Amniotic stem cell (primary cell): ENCODE data around the gene DVL1.
"Not testable (repeated sequence)": the region's sequence is repeated elsewhere in the genome, so short reads cannot be mapped to it uniquely, and the experiment has no call there.

Source experiments
- DNase-seq: peaks from one replicate; lab custom pipeline; 2025; lab: John Stamatoyannopoulos, UW

DVL1 gene

DNA sequence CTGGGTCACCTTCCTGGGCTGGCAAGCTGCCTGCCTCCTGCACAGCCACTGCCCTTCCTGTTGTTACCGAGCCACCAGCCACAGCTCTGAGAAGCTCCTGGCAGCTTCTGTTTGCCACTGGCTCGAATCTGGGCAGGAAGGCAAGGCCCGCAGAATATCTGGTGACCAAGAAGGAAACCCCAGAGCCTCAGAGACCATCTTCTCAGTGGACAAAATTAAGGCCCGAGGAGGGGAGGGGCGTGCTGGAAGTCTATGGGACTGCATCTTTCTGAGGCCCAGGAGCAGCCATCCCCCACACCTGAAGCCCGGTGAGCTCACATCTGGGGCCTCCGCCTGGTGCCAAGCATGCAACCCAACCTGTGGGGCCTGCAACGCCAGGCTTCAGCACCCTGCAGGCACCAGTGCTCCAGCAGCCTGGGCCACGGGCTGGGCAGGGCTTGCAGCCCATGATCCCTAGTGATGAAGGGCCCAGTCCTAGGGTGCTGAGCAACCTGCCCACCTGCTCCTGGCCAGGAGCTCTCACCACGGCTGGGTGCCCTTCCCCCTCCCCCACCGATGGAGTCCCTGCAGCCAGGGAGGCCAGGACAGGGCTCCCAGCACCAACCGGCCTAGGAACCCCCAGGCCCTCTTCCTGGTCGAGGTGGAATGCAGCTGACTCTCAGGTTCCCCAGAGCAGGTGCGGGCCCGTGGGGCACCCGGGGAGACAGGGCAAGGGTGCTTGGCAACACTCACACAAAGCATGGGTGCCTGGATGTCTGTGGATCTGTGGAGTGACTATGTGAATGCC lies 23.7 kb downstream of the DVL1 start:
- DNase-seq: no peak

DNA sequence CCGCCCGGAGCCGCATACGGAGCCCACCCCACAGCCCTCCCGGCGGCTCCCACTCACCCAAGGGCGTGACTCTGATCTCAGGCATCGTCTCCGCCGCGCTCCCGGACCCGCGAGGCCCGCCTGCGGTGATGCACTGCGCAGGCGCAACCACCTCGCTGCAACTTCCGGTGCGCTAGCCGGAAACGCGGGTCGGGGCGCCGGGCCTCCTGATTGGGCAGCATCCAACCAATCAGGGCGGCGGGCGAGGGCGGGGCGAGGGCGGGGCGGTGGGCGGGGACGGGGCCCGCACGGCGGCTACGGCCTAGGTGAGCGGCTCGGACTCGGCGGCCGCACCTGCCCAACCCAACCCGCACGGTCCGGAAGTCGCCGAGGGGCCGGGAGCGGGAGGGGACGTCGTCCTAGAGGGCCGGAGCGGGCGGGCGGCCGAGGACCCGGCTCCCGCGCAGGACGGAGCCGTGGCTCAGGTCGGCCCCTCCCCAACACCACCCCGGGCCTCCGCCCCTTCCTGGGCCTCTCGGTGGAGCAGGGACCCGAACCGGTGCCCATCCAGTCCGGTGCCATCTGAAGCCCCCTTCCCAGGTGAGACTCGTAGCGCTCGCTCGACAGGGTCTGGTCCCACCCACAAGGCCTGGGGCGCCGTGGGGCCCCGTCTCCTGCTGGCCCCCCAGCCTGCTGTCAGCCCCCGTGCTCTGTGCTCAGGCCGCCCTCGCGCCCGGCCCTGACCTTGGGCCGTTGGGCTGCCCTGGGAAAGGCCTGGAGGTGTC lies 24.5 kb downstream of the DVL1 start, which contains the start of the genes CPTP and INTS11:
Gene CPTP (plus strand): TSS at position 279 of the 764 bp plus-strand sequence. CDS start 2,109 bp downstream, outside the sequence.
Gene INTS11 (minus strand): TSS at position 137 of the 764 bp plus-strand sequence. CDS start 52 bp downstream, at position 85.
- DNase-seq: peak; percentile 88

DNA sequence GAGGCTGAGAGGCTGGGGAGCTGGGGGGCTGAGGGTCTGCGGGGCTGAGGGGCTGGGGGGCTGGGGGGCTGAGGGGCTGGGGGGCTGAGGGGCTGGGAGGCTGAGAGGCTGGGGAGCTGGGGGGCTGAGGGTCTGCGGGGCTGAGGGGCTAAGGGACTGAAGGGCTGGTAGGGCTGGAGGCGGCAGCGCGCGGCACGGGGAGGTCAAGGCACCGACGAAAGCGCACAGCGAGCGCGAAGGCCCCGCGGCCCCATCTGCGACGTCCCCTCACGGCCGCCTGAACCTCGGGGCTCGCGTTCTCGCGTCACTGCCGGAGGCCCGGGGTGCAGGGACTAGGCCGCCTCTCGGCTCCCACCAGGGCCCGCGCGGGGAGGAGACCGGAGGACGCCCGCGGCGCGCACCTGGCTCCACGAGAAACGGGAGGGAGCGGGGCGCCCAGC lies 25.1 kb downstream of the DVL1 start:
- DNase-seq: no peak

DNA sequence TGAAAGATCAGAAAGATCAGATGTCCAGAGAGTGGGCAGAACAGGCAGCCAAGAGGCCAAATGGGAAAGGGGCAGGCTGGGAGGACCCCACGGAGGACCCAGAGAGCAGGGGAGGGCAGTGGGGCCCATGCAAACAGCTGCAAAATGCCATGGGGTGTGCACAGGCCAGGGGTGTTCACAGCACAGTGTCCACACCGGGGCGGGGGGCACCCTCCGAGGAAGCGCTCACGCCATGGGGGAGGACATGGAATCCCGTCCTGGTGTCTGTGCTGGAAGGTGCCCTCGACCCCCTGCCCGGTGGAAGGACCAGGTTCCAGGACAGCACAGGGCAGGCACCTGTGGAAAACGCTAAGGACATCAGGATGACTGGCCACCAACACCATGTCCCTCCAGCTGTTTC lies 26.3 kb downstream of the DVL1 start:
- DNase-seq: no peak

DNA sequence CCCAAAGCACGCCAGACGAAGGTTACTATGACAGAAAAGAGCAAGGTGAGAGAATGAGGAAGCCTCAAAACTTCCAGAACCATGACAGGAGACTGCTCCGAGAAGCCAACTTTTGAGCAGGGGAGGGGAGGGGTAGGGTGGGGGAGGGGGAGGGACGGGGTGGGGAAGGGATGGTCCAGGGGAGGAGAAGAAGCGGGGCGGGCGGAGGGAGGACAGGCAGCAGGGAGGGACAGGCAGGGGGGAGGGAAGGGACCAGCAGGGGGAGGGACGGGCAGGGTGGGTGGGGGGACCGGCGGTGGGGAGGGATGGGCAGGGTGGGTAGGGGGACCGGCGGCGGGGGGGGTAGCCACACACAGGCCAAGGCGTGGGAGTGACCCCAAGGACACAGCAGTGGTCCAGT lies 26.8 kb downstream of the DVL1 start:
- no peak for DNase-seq

DNA sequence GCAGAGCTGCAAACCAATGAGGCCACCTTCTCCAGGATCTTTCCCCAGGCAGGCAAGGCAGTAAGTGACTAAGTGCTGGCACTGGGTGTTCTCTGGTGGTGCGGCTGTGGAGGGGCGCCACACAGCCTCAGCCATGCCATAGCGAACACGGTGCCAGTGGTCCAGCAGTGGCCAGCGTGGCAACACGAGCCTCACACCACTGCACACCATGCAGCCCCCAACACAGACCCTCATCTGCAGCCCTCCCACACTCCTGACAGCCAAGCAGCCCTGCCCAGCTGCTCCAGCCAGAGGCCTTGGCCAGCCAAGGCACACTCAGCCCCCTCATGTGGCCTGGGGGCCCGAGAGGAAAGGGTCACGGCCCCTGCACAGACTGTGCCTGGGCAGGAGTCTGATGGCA lies 27.7 kb downstream of the DVL1 start:
- no peak for DNase-seq

DNA sequence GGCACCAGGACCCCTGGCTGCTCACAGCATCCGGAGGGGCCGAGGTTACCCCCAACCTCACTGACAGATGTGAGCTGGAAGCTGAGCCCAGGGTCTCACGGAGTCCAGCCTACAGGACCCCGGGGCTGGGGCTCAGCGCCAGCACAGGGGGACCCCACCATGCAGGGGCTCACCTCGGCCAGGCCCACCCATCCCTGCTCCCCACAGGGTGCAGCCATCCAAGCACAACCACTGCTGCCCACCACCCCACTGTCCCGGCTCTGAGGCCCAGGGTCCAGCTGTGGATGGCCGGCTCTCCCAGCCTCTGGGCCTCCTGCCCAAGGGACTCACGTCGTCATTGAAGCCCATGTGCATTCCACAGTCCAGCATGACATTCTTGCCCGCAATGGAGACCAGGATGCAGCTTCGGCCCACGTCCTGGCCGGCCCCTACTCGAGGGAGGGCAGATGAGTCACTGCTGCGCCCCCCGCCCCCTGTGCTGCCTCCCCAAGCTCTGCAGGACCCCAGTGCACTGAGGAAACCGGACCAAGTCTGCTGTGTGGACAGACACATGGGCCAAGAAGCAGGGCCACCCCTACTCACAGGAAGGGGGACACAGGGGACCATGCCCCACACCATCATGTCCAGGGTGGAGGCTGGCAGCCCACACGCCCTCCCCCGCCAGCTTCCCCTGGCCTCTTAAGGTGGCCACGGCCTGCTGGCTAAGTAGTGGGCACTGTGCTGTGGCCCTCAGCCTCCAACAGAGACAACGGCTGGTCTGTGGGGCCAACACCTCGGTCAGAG lies 28.4 kb downstream of the DVL1 start:
- DNase-seq: no peak

DNA sequence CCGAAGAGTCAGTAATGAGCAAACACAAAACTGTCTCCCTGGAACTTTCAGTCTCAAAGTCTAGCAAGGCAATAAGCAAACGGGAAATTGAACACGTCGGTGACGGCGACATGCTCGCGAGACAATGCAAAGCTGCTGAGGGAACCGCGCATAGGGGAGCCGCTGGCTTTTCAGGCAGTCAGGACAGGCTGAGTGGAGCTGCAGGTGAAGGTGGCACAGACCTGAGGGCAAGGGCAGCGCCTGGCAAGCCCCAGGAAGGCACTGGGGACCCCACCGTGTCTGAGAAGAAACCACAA lies 29.6 kb downstream of the DVL1 start:
- DNase-seq: no peak

DNA sequence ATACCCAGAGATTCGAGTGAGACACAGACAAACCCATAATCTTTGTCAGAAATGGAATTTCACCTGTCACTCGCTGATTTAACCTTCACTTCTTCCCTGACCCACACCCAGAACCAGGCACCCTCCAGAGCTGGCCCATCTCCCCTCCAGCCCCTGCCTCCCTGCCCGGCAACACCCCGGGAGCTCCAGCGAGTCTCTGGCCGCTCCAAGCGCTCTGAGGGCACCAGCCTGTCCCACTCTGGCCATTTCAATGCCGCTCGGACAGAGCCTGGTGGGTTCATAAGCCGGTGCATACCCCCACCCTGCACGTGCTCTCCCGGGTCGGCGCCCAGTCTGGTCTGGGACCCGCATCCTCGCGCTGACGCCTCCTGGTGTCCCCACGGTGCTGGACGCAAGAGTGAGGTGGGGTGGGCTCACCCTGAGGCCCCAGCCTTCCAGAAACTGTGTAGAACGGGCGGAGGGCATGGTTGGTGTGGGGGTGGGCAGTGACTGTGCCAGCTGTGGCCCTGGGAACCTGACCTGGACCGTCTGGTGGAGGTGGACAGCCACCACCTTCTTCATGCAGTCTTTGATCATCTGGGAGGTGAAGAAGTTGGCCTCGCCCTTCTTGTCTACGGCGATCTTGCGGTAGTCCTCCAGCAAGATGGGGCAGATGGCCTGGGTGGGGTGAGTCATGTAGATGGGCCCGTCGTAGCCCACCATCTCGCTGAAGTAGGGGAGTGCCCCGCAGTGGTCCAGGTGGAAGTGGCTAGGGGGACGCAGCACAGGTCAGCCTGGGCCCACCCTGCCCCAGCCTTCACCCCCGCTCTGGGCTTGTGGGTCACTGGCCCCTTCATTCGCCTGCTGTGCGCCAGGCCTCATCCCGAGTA lies 30.2 kb downstream of the DVL1 start:
- no peak for DNase-seq

DNA sequence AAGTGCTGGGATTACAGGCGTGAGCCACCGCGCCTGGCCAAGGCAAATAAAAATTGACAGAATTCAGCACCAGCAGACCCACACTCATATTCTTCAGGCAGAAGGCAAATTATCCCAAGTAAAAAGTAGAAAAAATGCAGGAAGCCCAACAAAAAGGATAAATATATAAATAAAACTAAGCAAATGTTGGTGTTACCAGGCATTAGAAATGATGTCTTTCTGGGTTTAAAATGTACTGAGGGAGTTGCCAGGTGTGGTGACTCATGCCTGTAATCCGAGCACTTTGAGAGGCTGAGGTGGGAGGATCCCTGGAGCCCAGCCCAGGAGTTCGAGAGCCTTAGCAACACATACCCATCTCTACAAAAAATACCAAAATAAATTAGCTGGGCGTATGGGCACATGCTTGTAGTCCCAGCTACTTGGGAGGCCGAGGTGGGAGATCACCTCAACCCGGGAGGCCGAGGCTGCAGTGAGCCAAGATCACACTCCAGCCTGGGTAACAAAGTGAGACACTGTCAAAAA lies 31.0 kb downstream of the DVL1 start:
- peak; percentile 74 for DNase-seq

DNA sequence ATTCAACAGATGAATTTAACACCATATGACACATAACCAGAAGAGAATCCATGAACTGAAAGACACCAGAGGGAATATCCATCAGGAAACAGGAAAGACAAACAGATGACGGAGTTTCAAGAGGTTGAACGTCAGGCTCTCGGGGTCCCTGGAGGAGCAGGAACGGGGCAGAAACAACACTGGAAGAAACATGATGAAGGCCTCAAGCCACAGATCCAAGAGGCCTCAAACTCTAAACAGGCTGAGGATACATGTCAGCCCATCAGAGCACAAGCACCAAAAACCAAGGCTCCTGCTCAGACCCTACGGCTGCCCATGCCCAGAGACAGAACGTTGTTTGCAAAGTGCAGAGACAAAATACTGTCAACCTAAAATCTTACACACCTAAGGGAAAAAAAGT lies 31.8 kb downstream of the DVL1 start:
- no peak for DNase-seq

DNA sequence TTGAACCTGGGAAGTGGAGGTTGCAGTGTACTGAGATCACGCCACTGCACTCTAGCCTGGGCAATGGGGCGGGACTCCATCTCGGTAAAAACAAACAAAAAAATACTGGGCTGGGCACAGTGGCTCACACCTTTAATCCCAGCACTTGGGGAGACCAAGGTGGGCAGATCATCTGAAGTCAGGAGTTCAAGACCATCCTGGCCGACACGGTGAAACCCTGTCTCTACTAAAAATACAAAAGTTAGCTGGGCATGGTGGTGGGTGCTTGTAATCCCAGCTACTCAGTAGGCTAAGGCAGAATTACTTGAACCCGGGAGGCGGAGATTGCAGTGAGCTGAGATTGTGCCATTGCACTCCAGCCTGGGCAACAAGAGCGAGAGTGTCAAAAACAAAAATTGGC lies 33.0 kb downstream of the DVL1 start:
- not testable (repeated sequence) for DNase-seq

DNA sequence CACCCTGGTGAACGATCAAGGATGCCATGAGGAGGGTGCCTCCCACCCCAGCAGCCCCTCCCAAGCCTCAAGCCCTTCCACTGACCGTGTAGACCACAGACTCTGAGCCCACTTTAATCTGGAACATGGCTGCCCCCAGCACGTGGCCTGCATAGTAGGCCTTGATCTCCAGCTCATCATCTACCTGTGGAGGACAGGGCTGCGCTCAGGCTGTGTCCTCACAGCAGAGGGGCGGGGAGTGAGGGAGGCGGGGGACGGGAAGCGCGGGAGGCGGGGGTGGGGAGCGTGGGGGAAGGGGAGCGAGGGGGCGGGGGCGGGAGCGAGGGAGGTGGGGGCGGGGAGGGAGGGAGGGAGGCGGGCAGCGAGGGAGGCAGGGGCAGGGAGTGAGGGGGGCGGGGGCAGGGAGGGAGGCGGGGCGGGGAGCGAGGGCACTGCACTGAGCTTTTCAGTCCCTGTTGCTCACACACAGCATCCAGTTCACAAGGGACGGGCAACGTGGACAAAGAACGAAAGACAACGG lies 33.7 kb downstream of the DVL1 start:
- DNase-seq: no peak

DNA sequence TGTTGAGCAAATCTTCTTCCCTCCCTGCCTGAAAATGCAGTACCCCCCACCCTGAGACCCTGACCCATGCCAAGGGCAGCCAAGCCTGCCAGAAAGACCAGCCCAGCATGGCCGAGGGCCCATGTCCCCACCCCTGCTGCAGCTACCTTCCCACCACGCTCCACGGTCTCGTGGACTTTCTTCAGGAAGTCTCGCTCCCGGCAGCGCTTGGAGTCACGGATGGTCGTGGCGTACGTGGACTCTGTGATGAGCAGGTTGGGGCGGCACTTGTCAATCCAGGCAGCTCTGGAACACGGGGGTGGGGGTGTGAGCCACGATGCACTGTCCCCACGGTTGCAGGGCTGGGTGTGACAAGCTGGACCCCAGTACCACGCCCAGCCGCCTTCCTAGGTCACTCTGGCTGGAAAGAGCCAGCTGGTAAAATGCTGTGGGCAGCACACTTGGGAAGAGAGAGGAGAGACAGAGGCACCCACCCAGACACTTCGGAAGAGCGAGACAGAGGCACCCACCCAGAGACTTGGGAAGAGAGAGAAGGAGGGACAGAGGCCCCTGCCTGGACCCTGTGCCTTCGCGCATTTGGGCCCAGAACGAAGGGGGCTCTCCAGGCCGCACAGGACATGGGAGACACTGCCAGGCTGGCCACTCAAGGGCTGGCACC lies 34.4 kb downstream of the DVL1 start:
- no peak for DNase-seq

DNA sequence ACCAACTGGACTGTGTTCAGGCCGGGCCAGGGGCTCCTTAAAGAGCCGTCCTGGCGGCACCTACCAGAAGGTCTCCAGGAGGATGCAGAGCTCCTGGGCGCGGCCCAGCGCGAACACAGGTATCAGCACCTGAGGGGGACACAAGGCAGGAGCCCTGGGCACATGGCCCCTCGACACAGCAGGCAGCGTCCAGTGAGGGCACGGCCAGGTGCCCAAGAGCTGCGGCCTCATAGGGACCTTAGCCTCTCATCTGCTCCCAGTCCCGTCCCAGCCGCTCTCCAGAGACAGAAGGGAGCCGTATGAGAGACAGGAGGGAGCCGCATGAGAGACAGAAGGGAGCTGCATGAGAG lies 35.0 kb downstream of the DVL1 start:
- DNase-seq: no peak

DNA sequence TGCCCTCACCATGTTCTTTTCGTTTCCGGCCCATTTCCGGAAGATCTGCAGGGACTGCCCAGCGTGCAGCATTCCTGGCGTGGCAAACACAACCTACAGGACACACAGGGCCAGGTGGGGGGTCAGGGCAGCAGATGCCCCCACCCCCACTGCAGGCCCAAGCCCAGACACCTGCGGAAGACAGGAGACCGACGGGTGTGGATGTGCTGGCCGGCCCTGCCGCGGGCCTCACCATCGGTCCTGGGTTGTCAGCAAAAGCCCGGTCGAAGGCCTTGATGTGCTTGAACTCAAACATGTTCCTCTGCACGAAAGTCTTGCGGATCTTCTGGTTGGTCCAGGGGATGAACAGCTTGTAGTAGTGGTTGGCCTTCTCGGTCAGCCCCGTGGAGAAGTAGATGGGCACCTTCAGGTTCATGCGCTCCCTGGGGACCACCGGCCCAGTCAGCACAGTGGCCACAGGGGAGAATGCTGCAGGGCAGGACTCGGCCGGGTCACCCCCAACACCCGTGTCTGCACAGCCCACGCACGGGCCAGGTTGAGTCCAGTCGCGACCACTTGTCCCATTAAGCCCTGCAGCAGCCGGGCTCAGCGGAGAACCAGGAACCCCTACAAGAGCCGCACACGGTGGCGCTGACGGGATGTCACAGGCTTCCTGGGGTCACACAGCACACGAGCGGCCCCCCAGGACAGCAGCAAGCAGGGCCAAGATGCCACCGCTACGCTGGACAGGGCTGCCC lies 35.5 kb downstream of the DVL1 start:
- DNase-seq: no peak

DNA sequence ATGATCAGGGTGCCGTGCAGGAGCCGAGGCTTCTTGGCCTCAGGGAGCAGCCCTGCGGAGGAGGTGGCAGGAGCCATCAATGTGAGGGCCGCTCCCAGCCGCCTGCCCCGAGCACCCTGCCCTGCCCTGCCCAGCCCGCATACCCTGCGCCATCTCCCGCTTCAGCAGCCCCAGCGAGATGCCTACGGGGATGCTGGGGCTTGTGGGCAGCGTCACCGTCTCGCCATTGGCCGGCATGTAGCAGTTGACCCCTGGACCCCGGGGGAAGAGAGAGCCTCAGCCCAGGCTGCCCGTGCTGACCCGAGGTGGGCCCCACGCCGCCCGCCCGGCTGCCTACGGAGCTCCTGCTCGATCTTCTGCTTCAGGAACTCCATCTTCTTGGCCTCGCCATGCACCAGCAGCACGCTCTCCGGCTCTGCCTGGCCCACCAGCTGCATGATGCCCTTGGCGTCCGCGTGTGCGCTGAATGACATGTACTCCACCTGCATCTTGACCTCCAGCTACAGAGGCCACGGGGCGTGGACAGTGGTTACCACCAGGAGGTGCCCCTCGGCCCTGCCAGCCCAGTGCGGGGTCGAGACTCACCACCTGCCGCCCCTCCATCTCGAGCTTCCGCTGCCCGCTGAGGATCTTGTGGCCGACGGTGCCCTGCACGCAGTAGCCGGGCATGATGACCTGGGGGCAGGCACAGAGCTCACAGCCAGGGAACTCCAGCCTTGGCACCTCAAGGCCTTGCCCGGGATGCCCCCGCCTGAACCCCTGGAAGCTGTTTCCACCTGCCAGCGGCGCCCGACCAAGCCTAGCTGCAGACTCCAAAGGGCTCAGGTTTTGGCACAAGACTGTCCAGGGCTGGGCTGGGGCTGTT lies 36.5 kb downstream of the DVL1 start:
- no peak for DNase-seq

DNA sequence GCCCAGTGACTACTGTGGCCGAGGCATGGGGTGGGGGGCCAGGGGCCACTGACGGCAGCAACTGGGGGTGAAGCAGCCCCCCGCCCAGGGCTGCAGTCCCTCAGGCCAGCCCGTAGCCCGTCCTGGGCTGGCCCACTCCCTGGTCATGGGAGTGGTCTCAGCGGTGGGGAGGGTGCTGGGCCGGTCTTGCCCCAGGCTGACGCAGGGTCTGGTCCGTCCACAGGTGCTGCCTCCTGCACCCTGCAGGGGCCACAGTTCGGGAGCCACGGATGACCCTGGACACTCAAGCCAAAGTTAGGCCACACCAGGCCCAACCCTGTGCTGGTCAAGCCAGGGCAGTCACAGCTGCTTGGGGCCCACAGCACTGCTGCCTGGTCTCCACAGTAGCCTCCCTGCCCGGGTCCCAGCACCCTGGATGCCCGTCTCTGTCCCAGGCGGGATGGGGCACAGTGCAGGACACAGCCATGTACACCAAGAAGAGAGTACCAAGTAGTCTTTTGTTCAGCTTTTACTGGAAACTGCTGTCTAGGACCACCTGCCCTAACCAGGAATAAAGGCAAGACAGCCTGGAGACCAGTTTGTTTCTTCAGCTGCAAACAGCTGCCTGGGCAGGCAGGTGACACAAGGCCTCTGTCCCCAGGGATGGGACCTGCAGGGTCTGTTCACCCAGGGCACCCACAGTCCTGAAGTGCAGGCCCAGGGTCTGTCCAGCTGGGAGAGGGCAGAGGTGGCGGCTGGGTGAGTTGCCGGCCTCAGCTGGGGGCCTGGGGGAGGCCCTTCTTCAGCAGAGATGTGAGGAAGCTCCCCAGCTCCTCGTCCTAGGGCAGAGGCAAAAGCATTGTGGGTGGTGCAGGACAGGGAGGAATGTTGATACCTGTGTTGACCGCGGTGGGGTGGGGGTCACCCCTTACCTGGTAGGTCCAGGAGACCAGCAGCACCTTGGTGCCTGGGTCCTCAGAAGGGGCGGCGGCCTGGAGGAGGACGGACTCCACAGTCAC lies 37.8 kb downstream of the DVL1 start:
- DNase-seq: no peak
